DND-41 (cell line): ENCODE data around the gene SNRNP200.

ENCODE experiments used
- ATAC-seq: fragments of 200-7000 bp; cut with Tn5 transposase; 3 replicates; pipeline ENCODE4 v1.9.1; 2021; ENCODE audit warnings: low read depth; ENCODE audit not compliant: insufficient read depth
- DNase-seq: peaks from one replicate; pipeline ENCODE4 v3.0.0-alpha.2; 2020
- H2AFZ ChIP-seq: 2 replicates; pipeline ENCODE4 v1.6.0; 2012; ENCODE audit warnings: low read depth, low read length
- H3K27ac ChIP-seq: 2 replicates; pipeline ENCODE4 v1.5.1; 2012; ENCODE audit warnings: low read length, inconsistent platforms
- H3K27me3 ChIP-seq: fragments of 200-600 bp; sonication (generic); 2 replicates; pipeline ENCODE4 v1.6.0; 2012; ENCODE audit warnings: low read length, mild to moderate bottlenecking, inconsistent platforms; ENCODE audit not compliant: insufficient read depth, poor library complexity
- H3K36me3 ChIP-seq: 2 replicates; pipeline ENCODE4 v1.5.1; 2012; ENCODE audit warnings: low read length, inconsistent platforms; ENCODE audit not compliant: insufficient read depth
- H3K4me1 ChIP-seq: 2 replicates; pipeline ENCODE4 v1.5.1; 2012; ENCODE audit warnings: mild to moderate bottlenecking, low read length; ENCODE audit not compliant: insufficient read depth
- H3K4me2 ChIP-seq: 2 replicates; pipeline ENCODE4 v1.6.0; 2012; ENCODE audit warnings: mild to moderate bottlenecking, moderate library complexity, low read length, inconsistent platforms; ENCODE audit not compliant: insufficient read depth
- H3K4me3 ChIP-seq, 2 experiments: fragments of 200-600 bp in 1 of 2; shearing (Covaris generic) in 1 of 2; 2 replicates each; pipeline ENCODE4 v1.5.1; 2012 to 2016; ENCODE audit warnings: inconsistent platforms in 2 of 2, low read length in 2 of 2, mild to moderate bottlenecking in 2 of 2, low read depth in 1 of 2, moderate library complexity in 1 of 2
- H3K79me2 ChIP-seq: 2 replicates; pipeline ENCODE4 v1.6.0; 2012; ENCODE audit warnings: low read length, inconsistent platforms; ENCODE audit not compliant: insufficient read depth
- H3K9ac ChIP-seq: 2 replicates; pipeline ENCODE4 v1.6.0; 2012; ENCODE audit warnings: low read depth, mild to moderate bottlenecking, inconsistent platforms, low read length, moderate library complexity
- H3K9me3 ChIP-seq: 2 replicates; pipeline ENCODE4 v1.5.1; 2012; ENCODE audit warnings: low read length, moderate library complexity, mild to moderate bottlenecking, inconsistent platforms; ENCODE audit not compliant: insufficient read depth, severe bottlenecking
- H4K20me1 ChIP-seq: 2 replicates; pipeline ENCODE4 v1.6.0; 2012; ENCODE audit warnings: low read length; ENCODE audit not compliant: insufficient read depth
- EZH2 ChIP-seq: IDR thresholded peaks from 3 replicates; pipeline ENCODE4 v1.6.1; 2012; ENCODE audit warnings: borderline replicate concordance, low read depth, mild to moderate bottlenecking, moderate library complexity, low read length, inconsistent platforms; ENCODE audit not compliant: severe bottlenecking
- TF ChIP-seq, protein P1 (sequence below): IDR thresholded peaks from 2 replicates; pipeline ENCODE4 v1.5.1; 2012; ENCODE audit warnings: borderline replicate concordance, low read length, moderate library complexity, mild to moderate bottlenecking; ENCODE audit not compliant: poor library complexity, severe bottlenecking; ENCODE audit errors: extremely low read depth

SNRNP200 gene

DNA sequence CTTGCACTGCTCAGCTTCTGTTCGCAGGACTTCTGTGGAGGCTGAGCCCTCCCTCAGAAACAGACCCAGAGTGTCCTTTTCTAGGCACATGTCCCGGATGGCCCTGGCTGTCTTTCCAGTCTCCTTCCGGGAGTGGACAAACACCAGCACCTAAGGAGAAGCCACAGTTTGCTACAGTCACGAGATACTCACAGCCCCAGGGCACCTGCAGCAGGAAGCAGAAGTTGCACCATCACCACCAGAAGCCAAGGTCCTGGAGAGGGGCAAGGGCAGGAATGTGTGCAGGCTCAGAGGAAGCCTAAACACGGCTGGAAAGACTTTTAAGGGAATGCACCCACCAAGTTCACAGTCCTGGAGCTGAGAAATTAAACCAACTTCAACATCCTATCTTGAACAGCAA, 13.6 kb downstream of the SNRNP200 start:
- no peak overlapping the region for H3K27ac ChIP-seq
- no peaks in the 10 kb centered on the region for H3K79me2 ChIP-seq
- no peak overlapping the region for H3K9ac ChIP-seq
- H2AFZ ChIP-seq, result no peak overlapping the region
- no peaks in the 10 kb centered on the region for H3K9me3 ChIP-seq
- no peak overlapping the region for H3K4me3 ChIP-seq
- no peaks in the 10 kb centered on the region for H3K4me1 ChIP-seq
- H3K27me3 ChIP-seq, result no peaks in the 10 kb centered on the region
- no peak for TF ChIP-seq EZH2
- TF ChIP-seq, protein P1, sequence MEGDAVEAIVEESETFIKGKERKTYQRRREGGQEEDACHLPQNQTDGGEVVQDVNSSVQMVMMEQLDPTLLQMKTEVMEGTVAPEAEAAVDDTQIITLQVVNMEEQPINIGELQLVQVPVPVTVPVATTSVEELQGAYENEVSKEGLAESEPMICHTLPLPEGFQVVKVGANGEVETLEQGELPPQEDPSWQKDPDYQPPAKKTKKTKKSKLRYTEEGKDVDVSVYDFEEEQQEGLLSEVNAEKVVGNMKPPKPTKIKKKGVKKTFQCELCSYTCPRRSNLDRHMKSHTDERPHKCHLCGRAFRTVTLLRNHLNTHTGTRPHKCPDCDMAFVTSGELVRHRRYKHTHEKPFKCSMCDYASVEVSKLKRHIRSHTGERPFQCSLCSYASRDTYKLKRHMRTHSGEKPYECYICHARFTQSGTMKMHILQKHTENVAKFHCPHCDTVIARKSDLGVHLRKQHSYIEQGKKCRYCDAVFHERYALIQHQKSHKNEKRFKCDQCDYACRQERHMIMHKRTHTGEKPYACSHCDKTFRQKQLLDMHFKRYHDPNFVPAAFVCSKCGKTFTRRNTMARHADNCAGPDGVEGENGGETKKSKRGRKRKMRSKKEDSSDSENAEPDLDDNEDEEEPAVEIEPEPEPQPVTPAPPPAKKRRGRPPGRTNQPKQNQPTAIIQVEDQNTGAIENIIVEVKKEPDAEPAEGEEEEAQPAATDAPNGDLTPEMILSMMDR, result no peak
- H3K4me2 ChIP-seq, result no peak overlapping the region
- DNase-seq (no peak), ATAC-seq (no peak)
- peaks cover 24% of the 10 kb centered on the region for H4K20me1 ChIP-seq
- peaks cover 96% of the 10 kb centered on the region for H3K36me3 ChIP-seq

DNA sequence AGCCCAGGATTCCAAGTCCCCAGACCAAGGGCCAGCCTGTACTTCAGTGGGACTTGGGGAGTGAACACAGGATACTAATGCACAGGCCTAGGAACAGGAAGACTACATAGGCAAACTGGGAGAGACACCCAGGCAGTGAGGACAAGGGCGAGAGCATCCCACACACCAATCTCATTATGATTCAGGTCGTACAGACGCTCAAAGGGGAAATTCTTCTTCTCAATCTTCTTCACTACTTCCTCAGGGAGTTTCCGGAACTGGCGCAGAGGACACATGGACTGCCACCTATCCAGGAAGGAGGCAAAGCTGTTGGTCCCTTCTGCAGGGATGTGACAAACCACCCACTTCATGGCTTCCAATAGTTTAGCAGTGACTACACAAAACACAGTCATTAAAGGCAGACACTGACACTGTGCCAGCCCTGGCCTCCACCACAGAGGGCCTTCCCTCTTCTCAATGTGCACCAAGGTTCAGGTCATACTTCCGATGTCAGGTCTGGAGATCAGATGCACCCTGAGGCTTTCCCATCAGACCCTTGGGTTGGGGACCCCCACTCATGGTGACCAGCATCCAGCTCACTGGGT, 18.0 kb downstream of the SNRNP200 start:
- Histone ChIP-seq H3K4me1 (no peaks in the 10 kb centered on the region), H3K36me3 (peaks cover 99% of the 10 kb centered on the region)
- ATAC-seq, result no peak

DNA sequence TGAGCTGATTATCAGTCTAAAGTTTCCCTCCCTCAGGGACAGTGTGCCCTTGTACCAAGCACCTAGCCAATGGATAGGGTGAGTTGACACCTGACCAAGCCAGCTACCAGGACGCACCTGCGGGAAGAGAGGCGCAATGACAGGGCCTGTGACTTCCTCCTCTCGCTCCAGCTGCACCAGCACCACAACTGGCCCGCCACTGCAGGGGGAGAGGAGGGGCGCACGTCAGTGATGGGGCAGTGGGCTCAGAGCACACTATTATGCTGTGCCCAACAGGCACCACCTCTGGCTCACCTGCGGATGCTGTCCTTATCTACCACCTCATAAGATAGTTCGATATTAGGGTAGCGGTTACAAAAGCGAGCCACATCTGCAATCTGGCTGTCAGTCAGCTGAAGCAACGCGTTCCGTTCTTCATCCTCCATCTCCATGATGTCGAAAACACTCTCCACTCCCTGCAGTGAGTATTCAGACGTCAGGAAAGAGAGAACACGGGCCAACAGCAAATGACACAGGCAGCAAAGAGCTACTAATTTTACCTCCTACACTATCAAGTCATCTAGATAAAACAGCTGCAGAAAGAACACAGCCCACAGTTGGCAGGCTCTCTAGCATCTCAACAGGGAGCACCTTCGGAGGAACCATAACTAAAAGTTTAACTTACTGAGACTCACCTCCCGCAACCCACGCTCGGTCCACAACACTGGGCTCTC, 28.4 kb downstream of the SNRNP200 start:
- H3K36me3 ChIP-seq, result peaks cover 89% of the 10 kb centered on the region
- no peak overlapping the region for H3K4me2 ChIP-seq
- no peak overlapping the region for H3K4me3 ChIP-seq
- 0 out of 3 replicates have a peak, but pooled peaks have one; percentile 4 for ATAC-seq
- no peaks in the 10 kb centered on the region for H3K27me3 ChIP-seq
- no peak overlapping the region for H3K9ac ChIP-seq
- H4K20me1 ChIP-seq, result peaks cover 13% of the 10 kb centered on the region
- no peak overlapping the region for H2AFZ ChIP-seq
- no peaks in the 10 kb centered on the region for H3K4me1 ChIP-seq
- no peaks in the 10 kb centered on the region for H3K9me3 ChIP-seq
- no peak overlapping the region for H3K27ac ChIP-seq
- DNase-seq, result no peak
- TF ChIP-seq, protein P1, result no peak
- TF ChIP-seq EZH2, result no peak
- no peaks in the 10 kb centered on the region for H3K79me2 ChIP-seq

More for the DNA sequence above, 18.0 kb downstream of the SNRNP200 start:
- no peak overlapping the region for H3K4me3 ChIP-seq
- no peak overlapping the region for H2AFZ ChIP-seq
- no peak overlapping the region for H3K4me2 ChIP-seq
- no peak for DNase-seq
- peaks cover 14% of the 10 kb centered on the region for H4K20me1 ChIP-seq
- no peaks in the 10 kb centered on the region for H3K79me2 ChIP-seq
- H3K9me3 ChIP-seq, result no peaks in the 10 kb centered on the region
- no peaks in the 10 kb centered on the region for H3K27me3 ChIP-seq
- H3K9ac ChIP-seq, result no peak overlapping the region
- no peak overlapping the region for H3K27ac ChIP-seq
- TF ChIP-seq, protein P1, result no peak
- no peak for TF ChIP-seq EZH2
